HEK293 (cell line): ENCODE results near the gene TKTL1.

Experiments used
- CTCF ChIA-PET: fragments of 350-600 bp; formaldehyde crosslinking; extraction: SDS; loops from one replicate; lab custom pipeline; 2021; ENCODE audit warnings: antibody characterized with exemption; lab: Yijun Ruan, JAX
- POLR2A ChIA-PET: fragments of 300-600 bp; formaldehyde crosslinking; extraction: SDS; loops from one replicate; lab custom pipeline; 2020; ENCODE audit warnings: antibody characterized with exemption, inconsistent platforms; lab: Yijun Ruan, JAX
- H3K27ac ChIP-seq: fragments of 200-500 bp; sonication (Bioruptor generic); 2 replicates; pipeline ENCODE4 v1.5.1; 2014; ENCODE audit warnings: low read depth, low read length, control low read depth, inconsistent platforms; ENCODE audit errors: extremely low read depth
- H3K36me3 ChIP-seq, 2 experiments: fragments of 200-500 bp in 1 of 2; sonication (Bioruptor generic) in 1 of 2; 1 replicate in 1 of 2; 2 replicates in 1 of 2; pipeline ENCODE4 v1.5.1; 2014 to 2017; ENCODE audit warnings: inconsistent platforms in 2 of 2, low read length in 2 of 2; ENCODE audit not compliant: control insufficient read depth in 2 of 2, insufficient read depth in 1 of 2
- H3K4me1 ChIP-seq: fragments of 200-500 bp; sonication (Bioruptor generic); 2 replicates; pipeline ENCODE4 v1.5.1; 2014; ENCODE audit warnings: mild to moderate bottlenecking, low read length, inconsistent platforms; ENCODE audit not compliant: control insufficient read depth, insufficient read depth
- H3K4me3 ChIP-seq: 2 replicates; pipeline ENCODE4 v1.5.1; 2011; ENCODE audit warnings: low read depth, mild to moderate bottlenecking, control low read depth, low read length, moderate library complexity
- H3K9me3 ChIP-seq: fragments of 200-500 bp; sonication (Bioruptor generic); 2 replicates; pipeline ENCODE4 v1.5.1; 2014; ENCODE audit warnings: low read depth, low read length, inconsistent platforms; ENCODE audit not compliant: control insufficient read depth, insufficient read depth
- BCL11B ChIP-seq: fragments of 450-650 bp; formaldehyde crosslinking; IDR thresholded peaks from 2 replicates; pipeline ENCODE4 v1.5.1; 2016; ENCODE audit warnings: low read depth, missing biosample characterization, missing genetic modification characterization
- KLF7 ChIP-seq: fragments of 450-650 bp; formaldehyde crosslinking; IDR thresholded peaks from 2 replicates; pipeline ENCODE4 v1.5.1; 2016; ENCODE audit warnings: missing biosample characterization, missing genetic modification characterization, borderline replicate concordance
- YY1 ChIP-seq: fragments of 450-650 bp; formaldehyde crosslinking; IDR thresholded peaks from 2 replicates; pipeline ENCODE4 v1.5.1; 2018; ENCODE audit warnings: missing biosample characterization, missing genetic modification characterization
- YY2 ChIP-seq: fragments of 450-650 bp; formaldehyde crosslinking; IDR thresholded peaks from 2 replicates; pipeline ENCODE4 v1.5.1; 2016; ENCODE audit warnings: missing biosample characterization, missing genetic modification characterization
- ZBTB20 ChIP-seq: fragments of 450-650 bp; formaldehyde crosslinking; IDR thresholded peaks from 2 replicates; pipeline ENCODE4 v1.5.1; 2016; ENCODE audit warnings: missing biosample characterization, missing genetic modification characterization
- ZNF23 ChIP-seq: fragments of 450-650 bp; formaldehyde crosslinking; IDR thresholded peaks from 2 replicates; pipeline ENCODE4 v1.5.1; 2016; ENCODE audit warnings: missing biosample characterization, missing genetic modification characterization, borderline replicate concordance
- ZNF354C ChIP-seq: fragments of 450-650 bp; formaldehyde crosslinking; IDR thresholded peaks from 2 replicates; pipeline ENCODE4 v1.5.1; 2016; ENCODE audit warnings: missing biosample characterization, missing genetic modification characterization, low read depth, borderline replicate concordance
- TF ChIP-seq, protein P1 (sequence below): fragments of 450-650 bp; formaldehyde crosslinking; IDR thresholded peaks from 2 replicates; pipeline ENCODE4 v1.5.1; 2016; ENCODE audit warnings: missing biosample characterization, missing genetic modification characterization, borderline replicate concordance
- TF ChIP-seq, protein P2 (sequence below): fragments of 450-650 bp; formaldehyde crosslinking; IDR thresholded peaks from 2 replicates; pipeline ENCODE4 v1.5.1; 2017; ENCODE audit warnings: missing biosample characterization, missing genetic modification characterization
- TF ChIP-seq, protein P3 (sequence below): fragments of 450-650 bp; formaldehyde crosslinking; IDR thresholded peaks from 2 replicates; pipeline ENCODE4 v1.5.1; 2017; ENCODE audit warnings: missing biosample characterization, missing genetic modification characterization
- TF ChIP-seq, protein P4 (sequence below): sonication (generic); formaldehyde crosslinking; IDR thresholded peaks from 2 replicates; pipeline ENCODE4 v1.8.1; 2022; ENCODE audit warnings: mild to moderate bottlenecking, moderate library complexity, missing genetic modification reagents

Gene TKTL1

DNA sequence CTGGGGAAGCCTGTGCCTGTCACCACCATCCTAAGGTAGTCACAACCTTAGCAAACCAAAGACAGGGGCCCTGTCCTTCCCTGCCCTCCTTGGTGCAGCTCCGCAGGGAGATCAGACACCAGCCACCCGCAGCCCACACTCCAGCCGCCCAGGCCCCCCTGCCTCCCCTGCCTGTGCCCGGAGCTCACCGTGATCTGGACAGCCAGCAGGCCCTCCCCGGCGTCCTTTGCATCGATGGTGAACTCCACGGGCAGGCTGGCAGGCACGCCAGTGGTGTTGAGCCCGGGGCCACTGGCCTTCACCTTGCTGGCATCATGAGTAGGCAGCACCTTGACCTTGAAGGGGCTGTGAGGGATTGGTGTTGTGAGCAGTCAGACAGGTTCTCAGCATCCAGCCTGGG is 62.4 kb downstream of the TKTL1 start (continued):
- TF ChIP-seq ZNF23 (tag by site-specific recombination): no peak
- TF ChIP-seq ZNF354C (tag by site-specific recombination): no peak
- no peak for TF ChIP-seq YY2 (tag by site-specific recombination)

DNA sequence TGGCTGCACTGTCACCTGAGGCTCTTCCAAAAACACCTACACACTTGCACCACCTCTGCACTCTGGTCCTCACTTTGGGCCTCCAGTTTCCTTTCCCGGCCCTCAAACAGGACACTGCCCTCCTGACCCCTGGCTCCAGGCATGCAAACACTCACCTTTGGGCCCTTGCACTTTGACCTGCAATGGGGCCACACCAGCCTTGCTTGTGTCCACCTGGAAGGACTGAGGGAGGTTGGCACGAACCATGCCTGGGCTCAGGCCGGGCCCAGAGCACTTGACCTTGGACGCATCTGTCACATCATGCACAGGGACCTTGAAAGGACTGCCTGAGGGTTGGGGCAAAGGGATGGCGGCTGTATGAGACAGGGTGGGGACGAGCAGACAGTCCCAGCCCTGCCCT is 63.2 kb downstream of the TKTL1 start:
- Histone ChIP-seq H3K9me3 (no peaks in the 10 kb centered on the region), H3K27ac (no peak overlapping the region), H3K4me3 (no peak overlapping the region), H3K4me1 (no peaks in the 10 kb centered on the region), H3K36me3 (peaks cover 13 to 96% of the 10 kb centered on the region in 2 experiments; a peak in 2 of 3 replicates)
- CTCF ChIA-PET: no interaction called here
- TF ChIP-seq BCL11B: peak; percentile 68; the same call in 1 of the 2 replicates
- TF ChIP-seq, protein P1, sequence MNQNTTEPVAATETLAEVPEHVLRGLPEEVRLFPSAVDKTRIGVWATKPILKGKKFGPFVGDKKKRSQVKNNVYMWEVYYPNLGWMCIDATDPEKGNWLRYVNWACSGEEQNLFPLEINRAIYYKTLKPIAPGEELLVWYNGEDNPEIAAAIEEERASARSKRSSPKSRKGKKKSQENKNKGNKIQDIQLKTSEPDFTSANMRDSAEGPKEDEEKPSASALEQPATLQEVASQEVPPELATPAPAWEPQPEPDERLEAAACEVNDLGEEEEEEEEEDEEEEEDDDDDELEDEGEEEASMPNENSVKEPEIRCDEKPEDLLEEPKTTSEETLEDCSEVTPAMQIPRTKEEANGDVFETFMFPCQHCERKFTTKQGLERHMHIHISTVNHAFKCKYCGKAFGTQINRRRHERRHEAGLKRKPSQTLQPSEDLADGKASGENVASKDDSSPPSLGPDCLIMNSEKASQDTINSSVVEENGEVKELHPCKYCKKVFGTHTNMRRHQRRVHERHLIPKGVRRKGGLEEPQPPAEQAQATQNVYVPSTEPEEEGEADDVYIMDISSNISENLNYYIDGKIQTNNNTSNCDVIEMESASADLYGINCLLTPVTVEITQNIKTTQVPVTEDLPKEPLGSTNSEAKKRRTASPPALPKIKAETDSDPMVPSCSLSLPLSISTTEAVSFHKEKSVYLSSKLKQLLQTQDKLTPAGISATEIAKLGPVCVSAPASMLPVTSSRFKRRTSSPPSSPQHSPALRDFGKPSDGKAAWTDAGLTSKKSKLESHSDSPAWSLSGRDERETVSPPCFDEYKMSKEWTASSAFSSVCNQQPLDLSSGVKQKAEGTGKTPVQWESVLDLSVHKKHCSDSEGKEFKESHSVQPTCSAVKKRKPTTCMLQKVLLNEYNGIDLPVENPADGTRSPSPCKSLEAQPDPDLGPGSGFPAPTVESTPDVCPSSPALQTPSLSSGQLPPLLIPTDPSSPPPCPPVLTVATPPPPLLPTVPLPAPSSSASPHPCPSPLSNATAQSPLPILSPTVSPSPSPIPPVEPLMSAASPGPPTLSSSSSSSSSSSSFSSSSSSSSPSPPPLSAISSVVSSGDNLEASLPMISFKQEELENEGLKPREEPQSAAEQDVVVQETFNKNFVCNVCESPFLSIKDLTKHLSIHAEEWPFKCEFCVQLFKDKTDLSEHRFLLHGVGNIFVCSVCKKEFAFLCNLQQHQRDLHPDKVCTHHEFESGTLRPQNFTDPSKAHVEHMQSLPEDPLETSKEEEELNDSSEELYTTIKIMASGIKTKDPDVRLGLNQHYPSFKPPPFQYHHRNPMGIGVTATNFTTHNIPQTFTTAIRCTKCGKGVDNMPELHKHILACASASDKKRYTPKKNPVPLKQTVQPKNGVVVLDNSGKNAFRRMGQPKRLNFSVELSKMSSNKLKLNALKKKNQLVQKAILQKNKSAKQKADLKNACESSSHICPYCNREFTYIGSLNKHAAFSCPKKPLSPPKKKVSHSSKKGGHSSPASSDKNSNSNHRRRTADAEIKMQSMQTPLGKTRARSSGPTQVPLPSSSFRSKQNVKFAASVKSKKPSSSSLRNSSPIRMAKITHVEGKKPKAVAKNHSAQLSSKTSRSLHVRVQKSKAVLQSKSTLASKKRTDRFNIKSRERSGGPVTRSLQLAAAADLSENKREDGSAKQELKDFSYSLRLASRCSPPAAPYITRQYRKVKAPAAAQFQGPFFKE: no peak
- TF ChIP-seq, protein P2, sequence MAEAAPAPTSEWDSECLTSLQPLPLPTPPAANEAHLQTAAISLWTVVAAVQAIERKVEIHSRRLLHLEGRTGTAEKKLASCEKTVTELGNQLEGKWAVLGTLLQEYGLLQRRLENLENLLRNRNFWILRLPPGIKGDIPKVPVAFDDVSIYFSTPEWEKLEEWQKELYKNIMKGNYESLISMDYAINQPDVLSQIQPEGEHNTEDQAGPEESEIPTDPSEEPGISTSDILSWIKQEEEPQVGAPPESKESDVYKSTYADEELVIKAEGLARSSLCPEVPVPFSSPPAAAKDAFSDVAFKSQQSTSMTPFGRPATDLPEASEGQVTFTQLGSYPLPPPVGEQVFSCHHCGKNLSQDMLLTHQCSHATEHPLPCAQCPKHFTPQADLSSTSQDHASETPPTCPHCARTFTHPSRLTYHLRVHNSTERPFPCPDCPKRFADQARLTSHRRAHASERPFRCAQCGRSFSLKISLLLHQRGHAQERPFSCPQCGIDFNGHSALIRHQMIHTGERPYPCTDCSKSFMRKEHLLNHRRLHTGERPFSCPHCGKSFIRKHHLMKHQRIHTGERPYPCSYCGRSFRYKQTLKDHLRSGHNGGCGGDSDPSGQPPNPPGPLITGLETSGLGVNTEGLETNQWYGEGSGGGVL (tag by site-specific recombination): no peak
- POLR2A ChIA-PET: interaction anchor here (1.6 to 3.4 kb wide), 4 partner anchors 10 to 33 kb away, joined by 3 to 26 read pairs (median 8); no protein-coding TSS in a partner anchor

DNA sequence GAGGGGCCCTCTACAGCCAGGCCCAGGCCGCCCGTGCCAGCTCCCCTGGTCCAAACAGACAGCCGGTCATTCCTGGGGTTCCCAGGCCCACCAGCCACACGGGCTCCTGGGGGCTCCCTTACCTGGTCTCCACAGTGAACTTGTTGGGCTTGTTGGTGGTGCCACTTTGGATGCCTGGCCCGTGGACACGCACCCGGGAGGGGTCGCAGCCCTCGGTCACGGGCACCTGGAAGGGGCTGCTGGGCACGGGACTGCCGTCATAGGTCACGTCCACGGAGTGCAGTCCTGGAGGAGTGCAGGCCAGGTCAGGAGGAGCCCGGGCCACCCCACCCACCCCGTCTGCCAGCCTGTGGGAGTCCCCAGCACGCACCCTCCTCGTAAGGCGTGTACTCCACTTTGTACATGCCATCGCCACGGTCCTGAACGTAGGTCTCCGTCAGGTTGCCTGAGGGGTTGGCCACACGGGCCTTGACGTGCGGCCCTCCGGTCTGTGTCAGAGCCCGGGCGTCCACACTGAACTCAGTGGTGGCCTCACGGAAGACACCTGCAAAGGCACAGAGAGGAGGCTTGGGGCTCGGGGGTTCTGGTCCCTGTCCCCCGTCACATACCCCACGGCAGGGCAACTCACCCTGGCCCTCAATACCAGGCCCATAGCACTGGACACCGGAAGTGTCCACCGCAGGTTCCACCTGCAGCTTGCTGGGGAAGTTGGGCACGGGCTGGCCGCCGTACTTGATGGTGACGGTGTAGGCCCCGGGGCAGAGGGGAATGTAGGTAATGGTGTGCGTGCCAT is 64.0 kb downstream of the TKTL1 start:
- no peak overlapping the region for H3K27ac ChIP-seq
- TF ChIP-seq ZBTB20 (tag by site-specific recombination) (no peak), YY1 (tag by site-specific recombination) (no peak), KLF7 (tag by site-specific recombination) (no peak)
- TF ChIP-seq, all 188 proteins: peak for 0
- Histone ChIP-seq H3K36me3 (peaks cover 13 to 96% of the 10 kb centered on the region in 2 experiments; a peak in 2 of 3 replicates), H3K4me1 (no peaks in the 10 kb centered on the region), H3K4me3 (no peak overlapping the region), H3K9me3 (no peaks in the 10 kb centered on the region)
- CTCF ChIA-PET: no interaction called here
- POLR2A ChIA-PET: interaction anchor here (1.6 to 3.4 kb wide), 4 partner anchors 10 to 24 kb away, joined by 4 to 26 read pairs (median 11); no protein-coding TSS in a partner anchor

DNA sequence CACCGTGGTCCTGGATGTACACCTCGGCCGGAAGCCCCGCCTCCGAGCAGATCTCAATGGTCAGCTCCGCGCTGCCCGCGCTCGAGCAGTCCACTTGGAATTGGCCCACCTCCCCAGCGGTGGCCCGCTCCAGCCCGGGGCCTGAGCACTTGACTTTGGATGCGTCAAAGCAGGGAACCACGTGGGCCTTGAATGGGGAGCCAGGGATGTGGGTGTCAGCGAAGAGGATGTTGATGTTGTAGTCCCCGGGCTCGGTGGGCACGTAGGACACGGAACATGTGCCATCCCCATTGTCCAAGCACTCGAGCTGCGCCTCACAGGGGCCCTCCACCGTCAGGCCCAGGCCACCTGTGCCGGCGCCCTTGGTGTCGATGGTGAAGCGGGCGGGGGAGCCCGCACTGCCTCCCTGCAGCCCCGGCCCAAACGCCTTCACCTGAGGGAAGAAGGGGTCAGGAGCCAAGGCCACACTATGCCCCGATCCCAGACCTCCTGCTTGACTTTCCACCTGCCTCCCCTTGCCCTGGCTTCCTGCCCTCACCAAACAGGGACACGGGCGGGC is 64.6 kb downstream of the TKTL1 start:
- TF ChIP-seq, protein P3, sequence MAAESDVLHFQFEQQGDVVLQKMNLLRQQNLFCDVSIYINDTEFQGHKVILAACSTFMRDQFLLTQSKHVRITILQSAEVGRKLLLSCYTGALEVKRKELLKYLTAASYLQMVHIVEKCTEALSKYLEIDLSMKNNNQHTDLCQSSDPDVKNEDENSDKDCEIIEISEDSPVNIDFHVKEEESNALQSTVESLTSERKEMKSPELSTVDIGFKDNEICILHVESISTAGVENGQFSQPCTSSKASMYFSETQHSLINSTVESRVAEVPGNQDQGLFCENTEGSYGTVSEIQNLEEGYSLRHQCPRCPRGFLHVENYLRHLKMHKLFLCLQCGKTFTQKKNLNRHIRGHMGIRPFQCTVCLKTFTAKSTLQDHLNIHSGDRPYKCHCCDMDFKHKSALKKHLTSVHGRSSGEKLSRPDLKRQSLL (tag by site-specific recombination): no peak
- TF ChIP-seq, protein P4, sequence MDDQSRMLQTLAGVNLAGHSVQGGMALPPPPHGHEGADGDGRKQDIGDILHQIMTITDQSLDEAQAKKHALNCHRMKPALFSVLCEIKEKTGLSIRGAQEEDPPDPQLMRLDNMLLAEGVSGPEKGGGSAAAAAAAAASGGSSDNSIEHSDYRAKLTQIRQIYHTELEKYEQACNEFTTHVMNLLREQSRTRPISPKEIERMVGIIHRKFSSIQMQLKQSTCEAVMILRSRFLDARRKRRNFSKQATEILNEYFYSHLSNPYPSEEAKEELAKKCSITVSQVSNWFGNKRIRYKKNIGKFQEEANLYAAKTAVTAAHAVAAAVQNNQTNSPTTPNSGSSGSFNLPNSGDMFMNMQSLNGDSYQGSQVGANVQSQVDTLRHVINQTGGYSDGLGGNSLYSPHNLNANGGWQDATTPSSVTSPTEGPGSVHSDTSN: 0 out of 2 replicates have a peak, but pooled peaks have one; percentile 18
- TF ChIP-seq, all 188 proteins: peak for 1
- Histone ChIP-seq H3K27ac (no peak overlapping the region), H3K4me1 (no peaks in the 10 kb centered on the region), H3K36me3 (peaks cover 18 to 96% of the 10 kb centered on the region in 2 experiments; a peak in 2 of 3 replicates), H3K4me3 (no peak overlapping the region), H3K9me3 (no peaks in the 10 kb centered on the region)
- CTCF ChIA-PET: no interaction called here
- POLR2A ChIA-PET: interaction anchor here (0.6 to 2.1 kb wide), 3 partner anchors 10 to 342 kb away, joined by 3 to 10 read pairs (median 4); no protein-coding TSS in a partner anchor
